GM12892 (cell line): ENCODE data around the gene ZNF799. TPM values are rescaled to one million over a fixed set of nuclear protein-coding genes. Genes with fewer than 3 reads are reported as not detected.
"Not testable (repeated sequence)": the region's sequence is repeated elsewhere in the genome, so short reads cannot be mapped to it uniquely, and the experiment has no call there.

ENCODE experiments used
- DNase-seq: peaks from one replicate; pipeline ENCODE4 v3.0.0; 2011; ENCODE audit not compliant: insufficient read length
- FAIRE-seq: peaks from 2 replicates; lab custom pipeline; 2011; peaks lifted over from hg19 to GRCh38; lab: Jason Lieb, UNC
- POLR2A ChIP-seq: IDR thresholded peaks from 2 replicates; pipeline ENCODE4 v1.6.1; 2011; ENCODE audit warnings: low read depth, low read length, control low read depth
- POLR2AphosphoS5 ChIP-seq: IDR thresholded peaks from 2 replicates; pipeline ENCODE4 v1.6.1; 2011; ENCODE audit warnings: low read depth, low read length, control low read depth
- TAF1 ChIP-seq: IDR thresholded peaks from 2 replicates; pipeline ENCODE4 v1.6.1; 2011; ENCODE audit warnings: low read depth, mild to moderate bottlenecking, control low read depth, low read length, borderline replicate concordance
- polyA plus RNA-seq: library from polyadenylated mRNA; unstranded; fragments of >200 nt; gene quantifications from one replicate; pipeline ENCODE4 v1.2.1, GENCODE V29; 2012; ENCODE audit warnings: missing spikeins, inconsistent platforms; ENCODE audit not compliant: missing spikeins

ZNF799 gene
- polyA plus RNA-seq: 2.5 TPM

- no peak for TF ChIP-seq TAF1
- peak; percentile 41; the same call in 1 of the 2 replicates for TF ChIP-seq POLR2A
- TF ChIP-seq POLR2AphosphoS5: no peak
- DNase-seq (peak; percentile 53), FAIRE-seq (peak; percentile 98)
These were observed at the start of gene ZNF799 for GRCh38 chr19:12400633-12401502. TSS of gene ZNF799 (minus strand) at chr19:12401271. CDS start at chr19:12401070, 201 bp downstream.

GRCh38 chr19:12450844-12451243 lies 49.8 kb upstream of the ZNF799 start:
- TF ChIP-seq TAF1: no peak
- no peak for TF ChIP-seq POLR2A
- no peak for TF ChIP-seq POLR2AphosphoS5
- no peak for FAIRE-seq

GRCh38 chr19:12448808-12449207 lies 47.7 kb upstream of the ZNF799 start:
- FAIRE-seq (no peak), DNase-seq (no peak)
- TF ChIP-seq TAF1: no peak

More at GRCh38 chr19:12450844-12451243, 49.8 kb upstream of the ZNF799 start:
- no peak for DNase-seq

- FAIRE-seq (peak; percentile 94), DNase-seq (peak; percentile 56)
- TF ChIP-seq POLR2A: peak; percentile 55; the same call in 1 of the 2 replicates
- no peak for TF ChIP-seq POLR2AphosphoS5
These were observed 39.7 kb upstream of the ZNF799 start, which contains the start of gene ZNF443 for GRCh38 chr19:12440541-12441316. TSS of gene ZNF443 (minus strand) at chr19:12441021. CDS start at chr19:12440914, 107 bp downstream.

- DNase-seq: not testable (repeated sequence)
- FAIRE-seq: peak; percentile 87
These were observed 38.8 kb upstream of the ZNF799 start for GRCh38 chr19:12439686-12440540.

DNA sequence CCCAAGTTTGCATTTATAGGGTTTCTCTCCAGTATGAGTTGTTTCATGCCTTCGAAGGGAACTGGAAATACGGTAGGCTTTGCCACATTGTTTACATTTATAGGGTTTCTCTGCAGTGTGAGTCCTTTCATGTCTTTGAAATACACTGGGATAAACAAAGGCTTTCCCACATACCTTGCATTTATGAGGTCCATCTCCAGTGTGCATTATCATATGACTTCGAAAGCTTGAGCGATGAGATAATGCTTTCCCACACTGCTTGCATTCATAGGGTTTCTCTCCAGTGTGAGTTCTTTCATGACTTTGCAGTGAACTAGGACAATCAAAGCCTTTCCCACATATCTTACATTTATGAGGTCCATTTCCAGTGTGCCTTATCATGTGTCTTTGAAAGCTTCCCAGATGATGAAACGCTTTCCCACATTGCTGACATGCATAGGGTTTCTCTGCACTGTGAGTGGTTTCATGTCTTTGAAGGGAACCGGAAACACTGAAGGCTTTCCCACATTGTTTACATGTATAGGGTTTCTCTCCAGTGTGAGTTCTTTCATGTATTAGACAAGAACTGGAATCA lies 29.7 kb upstream of the ZNF799 start:
- FAIRE-seq, DNase-seq: not testable (repeated sequence)

DNA sequence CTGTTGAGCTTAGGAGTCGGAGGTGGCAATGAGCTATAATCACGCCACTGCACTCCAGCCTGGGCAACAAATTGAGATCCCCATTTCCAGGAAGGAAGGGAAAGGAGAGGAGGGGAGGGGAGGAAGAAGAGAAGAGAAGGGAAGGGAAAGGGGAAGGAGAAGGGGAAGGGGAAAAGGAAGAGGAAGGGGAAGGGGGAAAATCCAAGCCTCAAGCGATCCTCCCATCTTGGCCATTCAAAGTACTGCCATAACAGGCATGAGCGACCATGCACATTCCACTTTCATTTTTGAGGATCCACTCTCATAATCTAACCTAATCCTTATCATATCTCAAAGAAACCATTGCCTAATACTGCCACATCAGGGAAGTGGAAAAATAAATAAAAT lies 24.8 kb upstream of the ZNF799 start:
- no peak for FAIRE-seq
- TF ChIP-seq POLR2AphosphoS5 (no peak), POLR2A (no peak), TAF1 (no peak)
- no peak for DNase-seq

DNA sequence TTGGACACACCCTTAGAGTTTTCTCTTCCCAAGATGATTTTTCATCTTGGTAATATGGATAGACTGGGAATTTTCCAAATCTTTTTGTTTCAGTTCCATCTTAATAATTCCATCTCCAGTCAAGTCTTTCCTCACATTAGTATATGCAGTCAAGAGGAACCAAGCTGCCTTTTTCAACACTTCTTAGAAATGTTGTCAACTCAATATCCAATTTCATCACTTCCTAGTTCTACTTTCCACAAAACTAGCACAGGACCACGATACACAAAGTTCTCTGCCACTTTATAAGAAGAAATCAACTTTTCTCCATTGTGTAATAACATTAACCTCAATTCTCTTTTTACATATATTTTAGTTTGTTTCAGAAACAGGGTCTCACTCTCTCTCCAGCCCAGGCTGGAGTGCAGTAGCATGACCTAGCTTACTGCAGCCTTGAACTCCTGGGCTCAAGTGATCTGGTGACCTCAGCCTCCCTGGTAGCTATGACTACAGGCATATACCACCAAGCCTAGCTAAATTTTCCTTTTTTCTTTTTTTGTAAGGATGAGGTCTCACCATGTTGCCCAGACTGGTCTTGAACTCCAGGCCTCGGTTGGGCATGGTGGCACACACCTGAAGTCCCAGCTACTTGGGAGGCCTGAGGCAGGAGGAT lies 24.3 kb upstream of the ZNF799 start:
- DNase-seq (no peak), FAIRE-seq (no peak)
- TF ChIP-seq TAF1 (no peak), POLR2AphosphoS5 (no peak), POLR2A (no peak)

GRCh38 chr19:12417273-12417672 lies 16.2 kb upstream of the ZNF799 start:
- FAIRE-seq, DNase-seq: not testable (repeated sequence)

GRCh38 chr19:12411893-12412292 lies 10.8 kb upstream of the ZNF799 start:
- DNase-seq (no peak), FAIRE-seq (no peak)
- TF ChIP-seq POLR2AphosphoS5: no peak
- no peak for TF ChIP-seq POLR2A
- TF ChIP-seq TAF1: no peak

DNA sequence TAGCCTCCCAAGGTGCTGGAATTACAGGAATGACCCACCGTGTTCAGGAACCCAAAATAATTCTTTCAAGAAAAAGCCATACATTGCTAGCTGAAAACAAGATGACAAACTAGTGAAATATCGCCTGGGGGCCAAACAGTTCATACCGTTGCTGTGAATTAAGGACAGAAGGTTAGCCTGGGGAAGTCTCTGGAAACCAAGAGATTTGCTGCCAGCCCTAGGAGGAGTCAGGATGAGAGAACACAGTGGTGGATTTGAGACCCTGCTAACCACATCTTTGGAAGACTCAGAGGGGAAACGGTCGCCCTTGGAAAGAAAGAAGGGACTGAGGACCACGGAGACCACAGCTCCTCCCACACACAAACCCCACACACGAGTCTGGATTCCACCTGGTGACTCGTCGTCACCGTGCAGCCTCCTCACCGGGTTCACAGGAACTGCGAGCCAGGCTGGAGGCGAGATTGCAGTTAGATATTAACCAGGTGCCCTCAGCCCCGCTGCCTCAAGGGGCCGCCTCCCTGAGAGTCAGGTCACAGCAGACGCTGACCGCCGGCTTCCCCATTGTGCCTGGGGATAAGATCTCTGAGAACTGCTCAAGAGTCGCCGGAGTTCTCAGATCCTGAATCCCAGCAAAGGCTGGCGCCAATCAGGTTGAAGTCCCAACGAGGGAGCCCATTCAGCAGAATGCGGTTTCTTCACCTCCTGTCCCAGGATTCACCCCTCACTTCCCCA lies 1.0 kb downstream of the ZNF799 start:
- DNase-seq: not testable (repeated sequence)
- FAIRE-seq: peak; percentile 87

DNA sequence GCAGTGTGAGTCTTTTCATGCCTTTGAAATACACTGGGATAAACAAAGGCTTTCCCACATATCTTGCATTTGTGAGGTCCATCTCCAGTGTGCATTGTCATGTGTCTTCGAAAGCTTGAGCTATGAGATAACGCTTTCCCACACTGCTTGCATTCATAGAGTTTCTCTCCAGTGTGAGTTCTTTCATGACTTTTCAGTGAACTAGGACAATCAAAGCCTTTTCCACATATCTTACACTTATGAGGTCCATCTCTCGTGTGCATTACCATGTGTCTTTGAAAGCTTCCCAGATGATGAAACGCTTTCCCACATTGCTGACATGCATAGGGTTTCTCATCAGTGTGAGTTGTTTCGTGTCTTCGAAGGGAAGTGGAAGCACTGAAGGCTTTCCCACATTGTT lies 9.9 kb downstream of the ZNF799 start:
- DNase-seq, FAIRE-seq: not testable (repeated sequence)

DNA sequence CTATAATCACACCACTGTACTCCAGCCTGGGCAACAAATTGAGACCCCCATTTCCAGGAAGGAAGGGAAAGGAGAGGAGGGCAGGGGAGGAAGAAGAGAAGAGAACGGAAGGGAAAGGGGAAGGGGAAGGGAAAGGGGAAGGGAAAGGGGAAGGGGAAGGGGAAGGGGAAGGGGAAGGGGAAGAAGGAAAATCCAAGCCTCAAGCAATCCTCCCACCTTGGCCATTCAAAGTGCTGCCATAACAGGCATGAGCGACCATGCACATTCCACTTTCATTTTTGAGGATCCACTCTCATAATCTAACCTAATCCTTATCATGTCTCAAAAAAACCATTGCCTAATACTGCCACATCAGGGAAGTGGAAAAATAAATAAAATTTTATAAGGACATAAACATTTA lies 14.7 kb downstream of the ZNF799 start:
- not testable (repeated sequence) for DNase-seq, FAIRE-seq
